A673 (cell line): ENCODE measurements around the gene KLF16. TPM values are rescaled to one million over a fixed set of nuclear protein-coding genes. Genes with fewer than 3 reads are reported as not detected.
A peak's percentile ranks its signal among the peaks of the same experiment; 100 is the strongest.

Source experiments
- BruUV-seq: library from RNA; stranded (reverse); fragments of 400-500 nt; replicated peaks from 2 replicates; lab custom pipeline; 2021; lab: Mats Ljungman, UMichigan
- CTCF ChIA-PET: fragments of 300-600 bp; sonication (Branson Sonifier 250); formaldehyde crosslinking; loops from one replicate; lab custom pipeline; 2022; ENCODE audit warnings: antibody characterized with exemption; lab: Charles Lee
- POLR2A ChIA-PET: fragments of 300-600 bp; sonication (Branson Sonifier 250); formaldehyde crosslinking; loops from one replicate; lab custom pipeline; 2022; ENCODE audit warnings: antibody characterized with exemption; ENCODE audit not compliant: low non-redundant PET; lab: Charles Lee
- DNase-seq: peaks from one replicate; pipeline ENCODE4 v3.0.0-alpha.2; 2015; ENCODE audit warnings: low spot score
- H3K27ac ChIP-seq: fragments of 200-600 bp; sonication (generic); 2 replicates; pipeline ENCODE4 v1.5.1; 2016; ENCODE audit warnings: mixed run types, low read depth, mild to moderate bottlenecking, mixed read lengths, antibody characterized with exemption, low read length; ENCODE audit not compliant: poor library complexity, severe bottlenecking
- H3K27me3 ChIP-seq: fragments of 200-600 bp; sonication (generic); replicated peaks from 2 replicates; pipeline ENCODE4 v1.6.1; 2017; ENCODE audit warnings: mixed run types, low read depth, mild to moderate bottlenecking, mixed read lengths, antibody characterized with exemption, low read length; ENCODE audit not compliant: insufficient read depth, poor library complexity
- H3K36me3 ChIP-seq: fragments of 200-600 bp; sonication (generic); 2 replicates; pipeline ENCODE4 v1.6.1; 2016; ENCODE audit warnings: mixed run types, mild to moderate bottlenecking, mixed read lengths, antibody characterized with exemption, low read length; ENCODE audit not compliant: insufficient read depth, poor library complexity, severe bottlenecking
- H3K4me1 ChIP-seq: fragments of 200-600 bp; sonication (generic); 2 replicates; pipeline ENCODE4 v1.6.1; 2017; ENCODE audit warnings: mixed run types, mild to moderate bottlenecking, mixed read lengths, antibody characterized with exemption, low read length; ENCODE audit not compliant: insufficient read depth, poor library complexity, severe bottlenecking
- H3K4me3 ChIP-seq: fragments of 200-600 bp; sonication (generic); 2 replicates; pipeline ENCODE4 v1.5.1; 2016; ENCODE audit warnings: low read depth, mixed run types, mild to moderate bottlenecking, mixed read lengths, low read length; ENCODE audit not compliant: poor library complexity, severe bottlenecking
- H3K9me3 ChIP-seq: fragments of 200-600 bp; sonication (generic); 2 replicates; pipeline ENCODE4 v1.6.1; 2016; ENCODE audit warnings: mixed run types, low read depth, mild to moderate bottlenecking, mixed read lengths, antibody characterized with exemption, low read length; ENCODE audit not compliant: poor library complexity, severe bottlenecking
- EZH2 ChIP-seq: fragments of 200-600 bp; sonication (generic); IDR thresholded peaks from 2 replicates; pipeline ENCODE4 v1.6.1; 2017; ENCODE audit warnings: borderline replicate concordance, low read depth, mild to moderate bottlenecking, mixed read lengths, antibody characterized with exemption, low read length; ENCODE audit not compliant: poor library complexity, severe bottlenecking
- intact Hi-C: fragments of 100-400 bp; cut with micrococcal nuclease; formaldehyde crosslinking; loops from one replicate; pipeline ENCODE4 v1.10.0; 2022; ENCODE audit not compliant: unreplicated experiment
- total RNA-seq: library from RNA; stranded (reverse); gene quantifications from 2 replicates; pipeline ENCODE4 v1.2.3, GENCODE V29; 2021
- TF ChIP-seq, protein P1 (sequence below): fragments of 300-800, 200-600 bp; sonication (generic); conservative IDR thresholded peaks from 2 replicates; pipeline ENCODE4 v1.5.1; 2017; ENCODE audit warnings: low read depth, mild to moderate bottlenecking, antibody characterized with exemption, low read length, moderate library complexity, mixed read lengths

KLF16 gene
- total RNA-seq, 1 experiment from 2014 or later = 46.8 TPM

DNA sequence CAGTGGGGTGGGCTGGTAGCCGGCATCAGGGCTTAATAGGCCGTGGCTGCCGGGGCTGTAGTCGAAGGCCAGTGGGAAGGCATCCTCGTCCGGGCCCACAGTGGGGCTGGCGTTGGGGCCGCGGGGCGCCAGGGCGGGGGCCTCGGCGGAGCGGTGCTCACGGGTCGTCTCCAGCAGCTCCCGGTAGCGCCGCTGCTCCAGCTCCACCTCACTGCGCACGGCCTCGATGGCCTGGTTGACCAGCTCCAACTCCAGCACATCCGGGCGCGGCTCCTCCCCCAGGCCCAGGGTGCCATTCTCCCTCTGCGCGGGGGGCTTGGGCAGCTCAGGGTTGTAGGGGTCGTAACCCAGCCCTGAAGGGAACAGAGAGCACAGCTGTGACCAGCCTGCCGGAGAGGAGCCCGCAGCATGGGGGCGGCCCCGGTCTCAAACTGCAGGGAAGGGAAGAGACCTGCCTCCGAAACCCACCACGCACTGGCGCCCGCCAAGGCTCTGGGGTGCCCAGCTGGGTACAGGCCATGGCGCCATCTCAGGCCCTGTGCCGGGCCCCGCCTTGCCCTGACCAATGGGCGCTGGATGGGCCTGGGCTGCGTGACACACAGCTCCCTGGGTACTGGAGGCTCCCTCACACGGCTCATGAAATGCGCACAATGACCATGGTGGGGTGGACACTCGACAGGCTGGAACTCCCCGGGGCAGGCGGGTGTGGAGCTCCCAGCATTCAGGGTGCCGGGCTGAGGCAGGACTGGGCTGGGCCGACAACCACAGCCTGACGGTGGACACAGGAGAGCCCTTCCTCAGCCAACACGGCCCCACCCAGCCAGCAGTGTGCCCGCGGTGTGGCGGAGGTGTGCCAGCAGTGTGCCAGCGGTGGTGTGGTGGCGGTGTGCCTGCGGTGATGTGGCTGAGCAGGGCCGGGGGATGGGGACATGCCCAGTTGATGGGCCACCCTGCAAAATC is 34.8 kb downstream of the KLF16 start:
- intact Hi-C loops = no loop called here
- BruUV-seq = no TSS peak
- Histone ChIP-seq H3K27me3 (no peaks in the 10 kb centered on the region), H3K4me3 (no peak overlapping the region), H3K9me3 (no peaks in the 10 kb centered on the region), H3K27ac (no peak overlapping the region), H3K4me1 (no peaks in the 10 kb centered on the region), H3K36me3 (peaks cover 7% of the 10 kb centered on the region)
- ChIA-PET CTCF (no interaction called here), POLR2A (no interaction called here)
- TF ChIP-seq, protein P1, sequence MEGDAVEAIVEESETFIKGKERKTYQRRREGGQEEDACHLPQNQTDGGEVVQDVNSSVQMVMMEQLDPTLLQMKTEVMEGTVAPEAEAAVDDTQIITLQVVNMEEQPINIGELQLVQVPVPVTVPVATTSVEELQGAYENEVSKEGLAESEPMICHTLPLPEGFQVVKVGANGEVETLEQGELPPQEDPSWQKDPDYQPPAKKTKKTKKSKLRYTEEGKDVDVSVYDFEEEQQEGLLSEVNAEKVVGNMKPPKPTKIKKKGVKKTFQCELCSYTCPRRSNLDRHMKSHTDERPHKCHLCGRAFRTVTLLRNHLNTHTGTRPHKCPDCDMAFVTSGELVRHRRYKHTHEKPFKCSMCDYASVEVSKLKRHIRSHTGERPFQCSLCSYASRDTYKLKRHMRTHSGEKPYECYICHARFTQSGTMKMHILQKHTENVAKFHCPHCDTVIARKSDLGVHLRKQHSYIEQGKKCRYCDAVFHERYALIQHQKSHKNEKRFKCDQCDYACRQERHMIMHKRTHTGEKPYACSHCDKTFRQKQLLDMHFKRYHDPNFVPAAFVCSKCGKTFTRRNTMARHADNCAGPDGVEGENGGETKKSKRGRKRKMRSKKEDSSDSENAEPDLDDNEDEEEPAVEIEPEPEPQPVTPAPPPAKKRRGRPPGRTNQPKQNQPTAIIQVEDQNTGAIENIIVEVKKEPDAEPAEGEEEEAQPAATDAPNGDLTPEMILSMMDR = no peak
- TF ChIP-seq EZH2 = no peak
- DNase-seq = no peak

DNA sequence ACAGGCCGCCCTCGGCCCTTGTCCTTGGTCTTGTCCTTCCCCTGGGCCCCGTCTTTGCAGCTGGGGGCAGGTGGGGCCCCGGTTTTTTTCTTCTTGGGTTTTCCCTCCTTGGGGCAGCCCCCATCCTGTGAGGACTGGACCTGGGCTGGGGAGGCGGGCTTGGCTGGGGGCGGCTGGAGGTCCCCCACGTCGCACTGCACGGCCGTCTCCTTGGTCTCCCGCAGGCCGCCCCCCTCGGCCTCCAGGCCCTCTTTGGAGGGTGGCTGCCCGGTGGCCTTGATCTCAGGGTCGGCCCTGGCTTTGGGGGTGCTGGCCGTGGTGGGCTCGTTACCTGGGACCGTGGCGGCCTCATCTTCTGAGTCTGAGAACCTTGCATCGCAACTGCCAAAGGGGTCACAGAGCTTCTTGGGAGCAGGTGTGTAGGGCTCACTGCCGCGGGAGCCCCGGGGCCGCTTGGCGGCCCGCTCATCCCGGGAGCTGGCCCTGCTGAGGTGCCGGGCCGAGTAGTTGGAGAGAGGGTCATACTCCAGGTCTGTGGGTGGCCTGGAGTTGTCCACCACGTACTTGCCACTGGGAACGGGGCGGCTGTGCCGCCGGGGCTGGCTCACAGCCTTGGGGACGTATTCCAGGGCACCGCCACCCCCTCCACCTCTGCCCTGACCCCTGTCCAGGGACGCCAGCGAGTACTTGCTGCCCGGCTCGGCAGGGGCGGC is 35.7 kb downstream of the KLF16 start:
- TF ChIP-seq EZH2 = no peak
- TF ChIP-seq, protein P1 = no peak
- POLR2A ChIA-PET = no interaction called here
- Histone ChIP-seq H3K4me3 (no peak overlapping the region), H3K36me3 (peaks cover 11% of the 10 kb centered on the region), H3K4me1 (no peaks in the 10 kb centered on the region), H3K27me3 (no peaks in the 10 kb centered on the region), H3K27ac (no peak overlapping the region), H3K9me3 (no peaks in the 10 kb centered on the region)
- no peak for DNase-seq
- CTCF ChIA-PET = no interaction called here
- BruUV-seq = TSS peak; percentile 29
- intact Hi-C loops = no loop called here

DNA sequence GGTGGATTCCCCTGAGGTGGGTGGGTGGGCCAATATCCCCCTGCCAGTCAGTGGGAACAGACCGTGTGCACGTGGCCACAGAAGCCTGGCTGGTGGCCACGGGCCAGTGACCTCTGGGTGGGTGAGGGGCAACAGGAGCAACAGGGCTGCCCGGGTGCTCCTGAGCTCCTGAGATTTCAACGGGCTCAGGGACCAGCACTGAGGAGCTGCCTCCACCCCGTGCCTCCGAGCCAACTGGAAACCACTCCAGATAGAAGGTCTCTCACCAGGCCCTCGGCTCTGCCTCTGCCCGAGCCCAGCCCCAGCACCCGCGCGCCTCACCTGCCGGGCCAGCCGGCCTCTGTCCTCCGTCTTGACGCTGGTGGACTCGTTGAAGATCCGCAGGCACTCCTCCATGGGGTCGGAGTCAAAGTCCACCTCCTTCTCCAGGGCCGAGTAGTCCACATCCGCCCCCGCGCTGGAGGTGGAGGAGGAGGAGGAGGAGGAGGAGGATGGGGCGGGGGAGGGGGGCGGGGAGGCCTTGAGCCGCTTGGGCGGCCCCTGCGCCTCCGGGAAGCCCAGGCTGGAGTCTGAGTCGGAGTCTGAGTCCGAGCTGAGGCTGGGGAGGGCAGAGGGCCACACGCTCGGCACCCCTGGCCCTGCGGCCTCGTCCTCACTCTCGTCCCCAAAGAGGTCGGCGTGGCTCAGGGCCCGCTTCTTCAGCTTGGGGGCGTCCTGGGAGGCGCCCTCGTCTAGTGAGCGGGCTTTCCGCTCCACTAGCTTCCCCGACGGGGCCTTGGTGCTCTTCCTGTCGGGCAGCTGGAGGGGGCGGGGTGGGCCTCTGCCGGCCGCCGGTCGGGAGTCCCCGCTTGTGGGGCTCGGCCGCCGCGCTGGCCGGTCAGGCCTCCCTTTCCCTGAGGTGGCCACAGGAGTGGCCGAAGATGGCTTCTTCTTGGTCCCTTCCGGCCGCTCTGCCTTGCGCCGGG is 36.5 kb downstream of the KLF16 start:
- Histone ChIP-seq H3K27ac (no peak overlapping the region), H3K4me1 (no peaks in the 10 kb centered on the region), H3K4me3 (no peak overlapping the region), H3K9me3 (no peaks in the 10 kb centered on the region), H3K36me3 (peaks cover 18% of the 10 kb centered on the region), H3K27me3 (no peaks in the 10 kb centered on the region)
- ChIA-PET POLR2A (interaction anchor here (0.5 kb wide), 1 partner anchor 584 kb away, joined by 14 read pairs; no protein-coding TSS in a partner anchor), CTCF (interaction anchor here (0.5 to 2.0 kb wide), 17 partner anchors 11 to 1402 kb away, joined by 3 to 23 read pairs (median 5); partner anchors contain the start of gene ATP8B3)
- intact Hi-C loops = no loop called here
- BruUV-seq = no TSS peak
- TF ChIP-seq, protein P1 = no peak
- no peak for TF ChIP-seq EZH2
- DNase-seq = no peak
